Gastrocnemius medialis (tissue), 4 donors: ENCODE data around the gene MOB3B.

ENCODE experiments used
- CTCF ChIP-seq, 5 experiments: fragments of 450-650 bp in 3 of 5; fragments of 200-600 bp in 2 of 5; sonication (generic) in 2 of 5; IDR thresholded peaks in 4 of 5; conservative IDR thresholded peaks in 1 of 5; 1 replicate in 4 of 5; 2 replicates in 1 of 5; pipeline ENCODE4 v1.5.1; 2016 to 2019; ENCODE audit warnings: antibody characterized with exemption in 5 of 5, mild to moderate bottlenecking in 3 of 5, moderate library complexity in 3 of 5
- POLR2A ChIP-seq, 2 donors: fragments of 450-650 bp; IDR thresholded peaks; one replicate each; pipeline ENCODE4 v1.6.1; 2017; ENCODE audit warnings: antibody characterized with exemption in 2 of 2, mild to moderate bottlenecking in 2 of 2, moderate library complexity in 2 of 2

GRCh38 chr9:27340285-27340674, 189.3 kb downstream of the MOB3B start:
- no peak for TF ChIP-seq CTCF (IDR thresholded peaks at IDR 0.05 in 4 of 5, conservative IDR thresholded peaks at IDR 0.05 in 1 of 5)
- TF ChIP-seq POLR2A (IDR thresholded peaks at IDR 0.05): no peak
